H9 (cell line): ENCODE results near the gene ENOPH1. TPM values are rescaled to one million over a fixed set of nuclear protein-coding genes. Genes with fewer than 3 reads are reported as not detected.
"Not testable (repeated sequence)": the region's sequence is repeated elsewhere in the genome, so short reads cannot be mapped to it uniquely, and the experiment has no call there.

Source experiments
- DNase-seq: peaks from one replicate; pipeline ENCODE4 v3.0.0-alpha.2; 2017
- H2AFZ ChIP-seq: one replicate; pipeline ENCODE4 v1.6.1; 2013; ENCODE audit warnings: mild to moderate bottlenecking, low read length, control low read depth, moderate library complexity
- H2AK5ac ChIP-seq: 2 replicates; pipeline ENCODE4 v1.6.1; 2013; ENCODE audit warnings: low read length, control low read depth, mixed read lengths; ENCODE audit not compliant: insufficient read length
- H2BK120ac ChIP-seq: one replicate; pipeline ENCODE4 v1.6.1; 2013; ENCODE audit warnings: low read depth, mild to moderate bottlenecking, low read length, control low read depth, inconsistent platforms; ENCODE audit not compliant: poor library complexity, severe bottlenecking
- H2BK12ac ChIP-seq: 2 replicates; pipeline ENCODE4 v1.6.1; 2013; ENCODE audit warnings: low read length, control low read depth, mixed read lengths, low read depth; ENCODE audit not compliant: insufficient read length
- H2BK15ac ChIP-seq: 2 replicates; pipeline ENCODE4 v1.6.1; 2013; ENCODE audit warnings: low read depth, low read length, control low read depth
- H2BK20ac ChIP-seq: one replicate; pipeline ENCODE4 v1.6.1; 2013; ENCODE audit warnings: low read depth, mild to moderate bottlenecking, low read length, control low read depth, inconsistent platforms; ENCODE audit not compliant: poor library complexity, severe bottlenecking
- H2BK5ac ChIP-seq: 2 replicates; pipeline ENCODE4 v1.6.1; 2013; ENCODE audit warnings: low read length, control low read depth, mixed read lengths; ENCODE audit not compliant: insufficient read length
- H3K14ac ChIP-seq: 2 replicates; pipeline ENCODE4 v1.6.1; 2013; ENCODE audit warnings: low read length, control low read depth; ENCODE audit not compliant: insufficient read depth
- H3K18ac ChIP-seq: 2 replicates; pipeline ENCODE4 v1.6.1; 2013; ENCODE audit warnings: low read depth, mild to moderate bottlenecking, mixed read lengths, low read length, control low read depth; ENCODE audit not compliant: insufficient read length
- H3K23ac ChIP-seq: 2 replicates; pipeline ENCODE4 v1.6.1; 2013; ENCODE audit warnings: low read length, control low read depth, mixed read lengths, low read depth; ENCODE audit not compliant: insufficient read length
- H3K23me2 ChIP-seq: 2 replicates; pipeline ENCODE4 v1.6.1; 2013; ENCODE audit warnings: low read depth, mild to moderate bottlenecking, mixed read lengths, low read length, control low read depth; ENCODE audit not compliant: insufficient read length, poor library complexity, severe bottlenecking
- H3K27ac ChIP-seq: 2 replicates; pipeline ENCODE4 v1.5.1; 2013; ENCODE audit warnings: low read length, control low read depth, mixed read lengths, low read depth; ENCODE audit not compliant: insufficient read length
- H3K27me3 ChIP-seq: 2 replicates; pipeline ENCODE4 v1.6.1; 2013; ENCODE audit warnings: low read length, control low read depth, inconsistent platforms; ENCODE audit not compliant: insufficient read depth
- H3K4ac ChIP-seq: 2 replicates; pipeline ENCODE4 v1.6.1; 2013; ENCODE audit warnings: low read depth, mild to moderate bottlenecking, control low read depth, inconsistent platforms, low read length, moderate library complexity
- H3K4me1 ChIP-seq: 2 replicates; pipeline ENCODE4 v1.6.1; 2013; ENCODE audit warnings: low read length, control low read depth, inconsistent platforms; ENCODE audit not compliant: insufficient read depth
- H3K4me2 ChIP-seq: 2 replicates; pipeline ENCODE4 v1.6.1; 2013; ENCODE audit warnings: low read length, control low read depth, mixed read lengths; ENCODE audit not compliant: insufficient read length, insufficient read depth
- H3K56ac ChIP-seq: 2 replicates; pipeline ENCODE4 v1.6.1; 2013; ENCODE audit warnings: low read depth, mild to moderate bottlenecking, mixed read lengths, low read length, control low read depth; ENCODE audit not compliant: insufficient read length
- H3K79me1 ChIP-seq: 2 replicates; pipeline ENCODE4 v1.6.1; 2013; ENCODE audit warnings: low read depth, mild to moderate bottlenecking, moderate library complexity, low read length, control low read depth, inconsistent platforms; ENCODE audit not compliant: insufficient read depth, poor library complexity, severe bottlenecking
- H3K79me2 ChIP-seq: 2 replicates; pipeline ENCODE4 v1.6.1; 2013; ENCODE audit warnings: low read length, control low read depth, inconsistent platforms; ENCODE audit not compliant: insufficient read depth
- H3K9ac ChIP-seq: 2 replicates; pipeline ENCODE4 v1.6.1; 2013; ENCODE audit warnings: low read length, control low read depth, mixed read lengths; ENCODE audit not compliant: insufficient read length; ENCODE audit errors: extremely low read depth
- H3K9me3 ChIP-seq: one replicate; pipeline ENCODE4 v1.6.1; 2013; ENCODE audit warnings: low read depth, low read length, inconsistent platforms; ENCODE audit not compliant: control insufficient read depth
- H3T11ph ChIP-seq: one replicate; pipeline ENCODE4 v1.6.1; 2013; ENCODE audit warnings: mild to moderate bottlenecking, low read length, control low read depth, inconsistent platforms
- H4K20me1 ChIP-seq: one replicate; pipeline ENCODE4 v1.6.1; 2013; ENCODE audit not compliant: control insufficient read depth, insufficient read length, insufficient read depth
- H4K5ac ChIP-seq: 2 replicates; pipeline ENCODE4 v1.6.1; 2013; ENCODE audit warnings: low read depth, mild to moderate bottlenecking, mixed read lengths, low read length, control low read depth; ENCODE audit not compliant: insufficient read length
- H4K8ac ChIP-seq: replicated peaks from 2 replicates; pipeline ENCODE4 v1.6.1; 2013; ENCODE audit warnings: low read length, control low read depth, mixed read lengths, low read depth; ENCODE audit not compliant: insufficient read length
- H4K91ac ChIP-seq: 2 replicates; pipeline ENCODE4 v1.6.1; 2013; ENCODE audit warnings: low read depth, mild to moderate bottlenecking, moderate library complexity, mixed read lengths, low read length, control low read depth; ENCODE audit not compliant: insufficient read length
- H3K27ac Mint-ChIP-seq, 3 experiments: 2 replicates in 2 of 3; 3 replicates in 1 of 3; pipeline ENCODE4 v1.8.0; 2020 to 2021; ENCODE audit warnings: mixed read lengths in 3 of 3, mild to moderate bottlenecking in 1 of 3, moderate library complexity in 1 of 3
- H3K27me3 Mint-ChIP-seq: 2 replicates; pipeline ENCODE4 v1.8.0; 2021; ENCODE audit warnings: low read depth, mild to moderate bottlenecking, moderate library complexity, mixed read lengths
- H3K36me3 Mint-ChIP-seq, 3 experiments: 2 replicates in 2 of 3; 3 replicates in 1 of 3; pipeline ENCODE4 v1.8.0; 2020 to 2021; ENCODE audit warnings: low read depth in 3 of 3, mixed read lengths in 3 of 3; ENCODE audit not compliant: insufficient read depth in 1 of 3
- H3K4me1 Mint-ChIP-seq, 2 experiments: 2 replicates each; pipeline ENCODE4 v1.8.0; 2020; ENCODE audit warnings: mixed read lengths in 2 of 2
- H3K4me3 Mint-ChIP-seq, 2 experiments: 2 replicates in 1 of 2; 3 replicates in 1 of 2; pipeline ENCODE4 v1.8.0; 2020 to 2021; ENCODE audit warnings: mild to moderate bottlenecking in 2 of 2, mixed read lengths in 2 of 2, moderate library complexity in 1 of 2
- H3K9me3 Mint-ChIP-seq, 2 experiments: 2 replicates in 1 of 2; 3 replicates in 1 of 2; pipeline ENCODE4 v1.8.0; 2020; ENCODE audit warnings: mild to moderate bottlenecking in 2 of 2, mixed read lengths in 2 of 2, moderate library complexity in 1 of 2
- WGBS: extraction: QIAGEN DNeasy Blood & Tissue Kit; methylation state at CpG from one replicate; pipeline ENCODE4 v1.1.7; 2013; ENCODE audit warnings: missing lambda C conversion rate, low lambda C conversion rate, mixed read lengths; ENCODE audit not compliant: insufficient read length; ENCODE audit errors: extremely low coverage; 5-methylcytosine and 5-hydroxymethylcytosine counted together
- total RNA-seq: library from RNA; stranded (reverse); gene quantifications from 2 replicates; pipeline ENCODE4 v1.2.1, GENCODE V29; 2021
- TF ChIP-seq, protein P1 (sequence below): fragments of 200-600 bp; sonication (generic); conservative IDR thresholded peaks from 3 replicates; pipeline ENCODE4 v1.8.0; 2021; ENCODE audit warnings: antibody characterized with exemption, mild to moderate bottlenecking

Gene ENOPH1
- total RNA-seq, 1 experiment from 2014 or later, result 62.4 TPM

- H3K14ac ChIP-seq, result no peak overlapping the region
- TF ChIP-seq, protein P1, sequence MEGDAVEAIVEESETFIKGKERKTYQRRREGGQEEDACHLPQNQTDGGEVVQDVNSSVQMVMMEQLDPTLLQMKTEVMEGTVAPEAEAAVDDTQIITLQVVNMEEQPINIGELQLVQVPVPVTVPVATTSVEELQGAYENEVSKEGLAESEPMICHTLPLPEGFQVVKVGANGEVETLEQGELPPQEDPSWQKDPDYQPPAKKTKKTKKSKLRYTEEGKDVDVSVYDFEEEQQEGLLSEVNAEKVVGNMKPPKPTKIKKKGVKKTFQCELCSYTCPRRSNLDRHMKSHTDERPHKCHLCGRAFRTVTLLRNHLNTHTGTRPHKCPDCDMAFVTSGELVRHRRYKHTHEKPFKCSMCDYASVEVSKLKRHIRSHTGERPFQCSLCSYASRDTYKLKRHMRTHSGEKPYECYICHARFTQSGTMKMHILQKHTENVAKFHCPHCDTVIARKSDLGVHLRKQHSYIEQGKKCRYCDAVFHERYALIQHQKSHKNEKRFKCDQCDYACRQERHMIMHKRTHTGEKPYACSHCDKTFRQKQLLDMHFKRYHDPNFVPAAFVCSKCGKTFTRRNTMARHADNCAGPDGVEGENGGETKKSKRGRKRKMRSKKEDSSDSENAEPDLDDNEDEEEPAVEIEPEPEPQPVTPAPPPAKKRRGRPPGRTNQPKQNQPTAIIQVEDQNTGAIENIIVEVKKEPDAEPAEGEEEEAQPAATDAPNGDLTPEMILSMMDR, result no peak
- no peak overlapping the region for H2BK20ac ChIP-seq
- H2BK12ac ChIP-seq, result no peak overlapping the region
- no peak overlapping the region for H3K27ac ChIP-seq
- H3K27me3 ChIP-seq, result no peaks in the 10 kb centered on the region
- H3K9me3 ChIP-seq, result no peaks in the 10 kb centered on the region
- H3K4ac ChIP-seq, result no peak overlapping the region
- H2AK5ac ChIP-seq, result no peak overlapping the region
- H3K4me3 Mint-ChIP-seq, result no peak overlapping the region
- no peak overlapping the region for H3K18ac ChIP-seq
- H3K79me1 ChIP-seq, result no peaks in the 10 kb centered on the region
- H3T11ph ChIP-seq, result no peak overlapping the region
- no peak overlapping the region for H2BK120ac ChIP-seq
- no peak for DNase-seq
- H3K4me2 ChIP-seq, result no peak overlapping the region
- no peak overlapping the region for H4K5ac ChIP-seq
- H3K23me2 ChIP-seq, result no peaks in the 10 kb centered on the region
- H4K91ac ChIP-seq, result no peak overlapping the region
- no peaks in the 10 kb centered on the region for H4K20me1 ChIP-seq
- no peak overlapping the region for H3K23ac ChIP-seq
- no peak overlapping the region for H3K9ac ChIP-seq
- H3K27me3 Mint-ChIP-seq, result no peaks in the 10 kb centered on the region; the same call in 1 of the 2 replicates
- H3K79me2 ChIP-seq, result no peaks in the 10 kb centered on the region
- peaks cover 4 to 9% of the 10 kb centered on the region in 2 experiments; a peak in 3 of 5 replicates for H3K9me3 Mint-ChIP-seq
- no peak overlapping the region for H2BK15ac ChIP-seq
- peak overlapping the region in 1 of 3 experiments; percentile 40; a peak in 1 of 7 replicates for H3K27ac Mint-ChIP-seq
- no peak overlapping the region for H4K8ac ChIP-seq
- no peak overlapping the region for H2BK5ac ChIP-seq
- peaks cover 6 to 10% of the 10 kb centered on the region in 2 experiments for H3K4me1 Mint-ChIP-seq
- no peak overlapping the region for H3K56ac ChIP-seq
- no CpG with 5 or more reads among the region's 2 CpGs for WGBS
- peaks cover 14 to 18% (median 15%) of the 10 kb centered on the region in 3 experiments for H3K36me3 Mint-ChIP-seq
- no peak overlapping the region for H2AFZ ChIP-seq
- H3K4me1 ChIP-seq, result no peaks in the 10 kb centered on the region
Measured at GRCh38 chr4:82469791-82470345, 39.5 kb downstream of the ENOPH1 start.

DNA sequence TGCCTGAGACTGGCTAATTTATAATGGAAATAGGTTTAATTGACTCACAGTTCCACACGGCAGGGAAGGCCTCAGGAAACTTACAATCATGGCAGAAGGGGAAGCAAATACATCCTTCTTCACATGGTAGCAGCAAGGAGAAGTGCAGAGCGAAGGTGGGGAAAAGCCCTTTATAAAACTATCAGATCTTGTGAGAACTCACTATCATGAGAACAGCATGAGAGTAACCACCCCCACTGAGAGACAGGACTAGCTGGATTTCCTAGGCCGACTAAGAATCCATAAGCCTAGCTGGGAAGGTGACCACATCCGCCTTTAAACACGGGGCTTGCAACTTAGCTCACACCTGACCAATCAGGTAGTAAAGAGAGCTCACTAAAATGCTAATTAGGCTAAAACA lies 42.7 kb downstream of the ENOPH1 start:
- H3K27me3 ChIP-seq, H3K23ac ChIP-seq, H3K4ac ChIP-seq, H3K56ac ChIP-seq, H3K79me2 ChIP-seq, H3K4me1 ChIP-seq, H4K8ac ChIP-seq, H3K18ac ChIP-seq, H3K27me3 Mint-ChIP-seq, H3T11ph ChIP-seq, H2BK5ac ChIP-seq, H2BK15ac ChIP-seq, H3K79me1 ChIP-seq, H2AK5ac ChIP-seq, H3K23me2 ChIP-seq, H2AFZ ChIP-seq, H4K20me1 ChIP-seq, H2BK12ac ChIP-seq, H3K9me3 ChIP-seq, H3K4me2 ChIP-seq, DNase-seq, H3K9me3 Mint-ChIP-seq, H3K4me3 Mint-ChIP-seq, H3K9ac ChIP-seq, H3K27ac ChIP-seq, H4K91ac ChIP-seq, H4K5ac ChIP-seq, H3K14ac ChIP-seq, H3K36me3 Mint-ChIP-seq, H2BK20ac ChIP-seq, H2BK120ac ChIP-seq: not testable (repeated sequence)
- Mint-ChIP-seq H3K4me1 (peaks cover 17 to 21% of the 10 kb centered on the region in 2 experiments), H3K27ac (peak overlapping the region in 1 of 3 experiments; percentile 91; a peak in 1 of 7 replicates)
- no CpG with 5 or more reads among the region's 5 CpGs for WGBS
